Ovary (tissue), 9 donors: ENCODE measurements around the gene PRKACB. TPM values are rescaled to one million over a fixed set of nuclear protein-coding genes. Genes with fewer than 3 reads are reported as not detected.

Experiments used
- DNase-seq, 5 donors: peaks; one replicate each; pipeline ENCODE4 v3.0.0-alpha.2; 2019 to 2020
- H3K27ac ChIP-seq, 2 donors: fragments of 200-600 bp; one replicate each; pipeline versions ENCODE4 v1.5.1 to v1.8.0; 2019 to 2022
- H3K27me3 ChIP-seq: fragments of 200-600 bp; one replicate; pipeline ENCODE4 v1.8.0; 2022
- H3K36me3 ChIP-seq: fragments of 200-600 bp; sonication (generic); one replicate; pipeline ENCODE4 v1.5.1; 2019
- H3K4me1 ChIP-seq: one replicate; pipeline ENCODE4 v1.8.1; 2013; ENCODE audit warnings: mild to moderate bottlenecking, moderate library complexity; ENCODE audit not compliant: insufficient read depth
- H3K4me3 ChIP-seq: fragments of 200-600 bp; sonication (generic); one replicate; pipeline ENCODE4 v1.5.1; 2017
- H3K9me3 ChIP-seq, 2 donors: fragments of 200-600 bp in 1 of 2; sonication (generic) in 1 of 2; one replicate each; pipeline versions ENCODE4 v1.5.1 to v1.8.1; 2013 to 2019; ENCODE audit warnings: mild to moderate bottlenecking in 1 of 2, moderate library complexity in 1 of 2
- CTCF ChIP-seq, 3 donors: fragments of 450-650 bp in 2 of 3; fragments of 200-600 bp in 1 of 3; IDR thresholded peaks; one replicate each; pipeline versions ENCODE4 v1.5.1 to v1.8.0; 2016 to 2022; ENCODE audit warnings: antibody characterized with exemption in 3 of 3, mild to moderate bottlenecking in 1 of 3
- EP300 ChIP-seq: sonication (generic); formaldehyde crosslinking; IDR thresholded peaks from one replicate; pipeline ENCODE4 v1.6.1; 2017; ENCODE audit warnings: antibody characterized with exemption
- POLR2A ChIP-seq: fragments of 450-650 bp; IDR thresholded peaks from one replicate; pipeline ENCODE4 v1.6.1; 2017; ENCODE audit warnings: antibody characterized with exemption, mild to moderate bottlenecking, moderate library complexity
- WGBS, 3 donors: extraction: QIAGEN DNeasy Blood & Tissue Kit in 1 of 3; methylation state at CpG; one replicate each; pipeline versions ENCODE4 v1.1.5 to v1.1.7; 2013 to 2017; 5-methylcytosine and 5-hydroxymethylcytosine counted together
- intact Hi-C, 4 donors: fragments of 100-400 bp; cut with DNase I; formaldehyde crosslinking; loops; one replicate each; pipeline versions ENCODE4 v1.11.0 to v1.15.1; 2022 to 2023
- polyA plus RNA-seq, 2 donors: library from polyadenylated mRNA; stranded (reverse); fragments of 200-250 nt in 1 of 2; fragments of 350-450 nt in 1 of 2; fragmentation: Illumina TruSeq in 1 of 2; extraction: RNeasy Lipid Tissue Mini Kit (QIAGEN cat#74804) in 1 of 2; gene quantifications; one replicate each; pipeline ENCODE4 v1.2.3, GENCODE V29; 2013 to 2014
- total RNA-seq, 7 donors: library from RNA; depleted of rRNA in 2 of 7; stranded (reverse); fragments of >200 nt in 2 of 7; fragmentation: NEBNext Ultra II Directional in 3 of 7; extraction: Animal tissue kit (Norgen Biotek cat#: 25700) in 3 of 7; gene quantifications; one replicate each; pipeline versions ENCODE4 v1.1.0 to v1.2.4, GENCODE V29; 2016 to 2023
- donor health status: DM: no; HTN: no; CAD: no; lungs with moderate emphysema.
- donor health status: DM: no; HTN: no; CAD: no.
- donor health status: Bipolar disorder and iron deficiency.
- donor health status: DM: yes; HTN: yes; CAD: no.
- donor health status: DM: no; HTN: no; CAD: no.
- donor health status: DM: yes; HTN: yes; CAD: no.

The PRKACB gene
- total and polyA plus RNA-seq, 9 donors: 10.3 to 41.9 (median 26.1) TPM

GRCh38 chr1:84170171-84170570 lies 26.1 kb downstream of the PRKACB start:
- Histone ChIP-seq H3K4me3 (no peak overlapping the region), H3K27me3 (no peaks in the 10 kb centered on the region), H3K36me3 (no peaks in the 10 kb centered on the region), H3K9me3 (no peaks in the 10 kb centered on the region), H3K27ac (no peak overlapping the region), H3K4me1 (no peaks in the 10 kb centered on the region)
- intact Hi-C loops: no loop called here
- 88 to 92% (median 91%) methylated on average over 1 of the region's 1 CpG for WGBS, 3 donors
- no peak for DNase-seq
- no peak for TF ChIP-seq EP300

GRCh38 chr1:84171481-84171880 lies 27.4 kb downstream of the PRKACB start:
- intact Hi-C loops: no loop called here
- Histone ChIP-seq H3K4me1 (no peaks in the 10 kb centered on the region), H3K4me3 (no peak overlapping the region), H3K27ac (no peak overlapping the region), H3K36me3 (no peaks in the 10 kb centered on the region), H3K27me3 (no peaks in the 10 kb centered on the region), H3K9me3 (no peaks in the 10 kb centered on the region)
- TF ChIP-seq EP300 (no peak), POLR2A (no peak), CTCF (IDR thresholded peaks at IDR 0.05) (no peak)
- DNase-seq: no peak
- 90 to 96% (median 91%) methylated on average over 2 of the region's 2 CpGs for WGBS, 3 donors

- H3K27ac ChIP-seq: no peak overlapping the region
- H3K4me1 ChIP-seq: no peaks in the 10 kb centered on the region
- no peak for DNase-seq
- 81 to 85% (median 82%) methylated on average over 4 of the region's 4 CpGs for WGBS, 3 donors
- H3K36me3 ChIP-seq: no peaks in the 10 kb centered on the region
- no peak overlapping the region for H3K4me3 ChIP-seq
- intact Hi-C loops: no loop called here
- no peaks in the 10 kb centered on the region for H3K27me3 ChIP-seq
- no peak for TF ChIP-seq EP300
- TF ChIP-seq CTCF (IDR thresholded peaks at IDR 0.05): no peak
- TF ChIP-seq POLR2A: no peak
- H3K9me3 ChIP-seq: no peaks in the 10 kb centered on the region
Measured at GRCh38 chr1:84174051-84174556, 30.0 kb downstream of the PRKACB start.

- intact Hi-C loops: no loop called here
Measured at GRCh38 chr1:84181350-84182005, 37.4 kb downstream of the PRKACB start.

More at GRCh38 chr1:84181350-84182005, 37.4 kb downstream of the PRKACB start:
- H3K27ac ChIP-seq: no peak overlapping the region
- no peak overlapping the region for H3K4me3 ChIP-seq
- H3K36me3 ChIP-seq: no peaks in the 10 kb centered on the region
- H3K4me1 ChIP-seq: no peaks in the 10 kb centered on the region
- DNase-seq: no peak
- H3K27me3 ChIP-seq: no peaks in the 10 kb centered on the region
- no peaks in the 10 kb centered on the region for H3K9me3 ChIP-seq
- no peak for TF ChIP-seq EP300
- TF ChIP-seq POLR2A: no peak
- no peak for TF ChIP-seq CTCF (IDR thresholded peaks at IDR 0.05)
